NCI-H226 (cell line): ENCODE data around the gene HES5.
"Not testable (repeated sequence)": the region's sequence is repeated elsewhere in the genome, so short reads cannot be mapped to it uniquely, and the experiment has no call there.

ENCODE experiments used
- DNase-seq: peaks from one replicate; pipeline ENCODE4 v3.0.0-alpha.2; 2015

The HES5 gene

GRCh38 chr1:2560299-2561073, 30.4 kb upstream of the HES5 start:
- no peak for DNase-seq

GRCh38 chr1:2559509-2560298, 29.6 kb upstream of the HES5 start:
- no peak for DNase-seq

- no peak for DNase-seq
These were observed 28.8 kb upstream of the HES5 start for GRCh38 chr1:2558861-2559260.

GRCh38 chr1:2558420-2558819, 28.4 kb upstream of the HES5 start:
- DNase-seq: no peak

GRCh38 chr1:2557482-2558400, 27.7 kb upstream of the HES5 start:
- DNase-seq: no peak

- no peak for DNase-seq
These were observed 26.8 kb upstream of the HES5 start for GRCh38 chr1:2556678-2557481.

- DNase-seq: no peak
These were observed 26.2 kb upstream of the HES5 start, which contains the start of gene TNFRSF14 for GRCh38 chr1:2556277-2556677. TSS of gene TNFRSF14 (plus strand) at chr1:2556371. CDS start at chr1:2556665, 294 bp downstream.

GRCh38 chr1:2555634-2556276, 25.7 kb upstream of the HES5 start:
- DNase-seq: no peak

GRCh38 chr1:2554621-2555387, 24.7 kb upstream of the HES5 start:
- no peak for DNase-seq

- no peak for DNase-seq
These were observed 24.0 kb upstream of the HES5 start for GRCh38 chr1:2553871-2554620.

- DNase-seq: not testable (repeated sequence)
These were observed 23.0 kb upstream of the HES5 start for GRCh38 chr1:2553076-2553475.

- DNase-seq: no peak
These were observed 22.1 kb upstream of the HES5 start for GRCh38 chr1:2552189-2552588.

- DNase-seq: not testable (repeated sequence)
These were observed 21.5 kb upstream of the HES5 start for GRCh38 chr1:2551544-2551943.

- not testable (repeated sequence) for DNase-seq
These were observed 20.3 kb upstream of the HES5 start for GRCh38 chr1:2550309-2550861.

GRCh38 chr1:2549367-2550029, 19.4 kb upstream of the HES5 start:
- DNase-seq: not testable (repeated sequence)

- DNase-seq: peak; percentile 54
These were observed 18.1 kb upstream of the HES5 start for GRCh38 chr1:2548068-2548589.

GRCh38 chr1:2547210-2548067, 17.4 kb upstream of the HES5 start:
- DNase-seq: no peak
